ENCODE measurements around the gene INF2. TPM values are rescaled to one million over a fixed set of nuclear protein-coding genes. Genes with fewer than 3 reads are reported as not detected.

Gene INF2
- total and polyA plus RNA-seq, 9 of the 15 experiments (the other 6 are each of a cell fraction or from before 2014, with no cell fraction given), result 0.56 to 31.3 (median 7.8) TPM

DNA sequence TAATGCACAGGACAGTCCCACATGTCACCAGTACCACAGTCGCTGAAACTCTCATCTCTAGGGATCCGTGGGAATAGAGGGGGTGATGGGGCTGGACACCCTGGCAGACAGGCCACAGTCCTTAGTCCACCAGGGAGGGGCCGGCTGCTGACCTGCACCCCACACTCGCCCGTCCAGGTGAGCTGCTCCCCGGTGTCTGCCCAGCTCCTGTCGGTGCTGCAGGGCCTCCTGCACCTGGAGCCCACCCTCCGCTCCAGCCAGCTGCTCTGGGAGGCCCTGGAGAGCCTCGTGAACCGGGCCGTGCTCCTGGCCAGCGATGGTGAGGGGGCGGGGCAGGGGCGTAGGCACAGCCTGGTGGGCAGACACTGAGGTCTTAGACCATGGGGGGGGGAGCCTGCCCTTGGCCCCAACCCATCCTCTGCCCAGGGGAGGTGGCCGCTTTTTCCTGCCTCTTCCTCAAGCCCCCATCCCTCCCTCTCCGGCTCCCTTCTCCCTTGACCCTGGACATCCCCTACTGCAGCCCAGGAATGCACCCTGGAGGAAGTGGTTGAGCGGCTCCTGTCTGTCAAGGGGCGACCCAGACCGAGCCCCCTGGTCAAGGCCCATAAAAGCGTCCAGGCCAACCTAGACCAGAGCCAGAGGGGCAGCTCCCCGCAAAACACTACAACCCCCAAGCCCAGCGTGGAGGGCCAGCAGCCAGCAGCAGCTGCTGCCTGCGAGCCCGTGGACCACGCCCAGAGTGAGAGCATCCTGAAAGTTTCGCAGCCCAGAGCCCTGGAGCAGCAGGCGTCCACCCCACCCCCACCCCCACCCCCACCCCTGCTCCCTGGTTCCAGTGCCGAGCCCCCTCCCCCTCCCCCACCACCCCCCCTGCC, 17.6 kb downstream of the INF2 start:
- Histone ChIP-seq H3K79me2 (ENCODE audit: control insufficient read depth, insufficient read depth, low read length) (no peaks in the 10 kb centered on the region), H3K27me3 (ENCODE audit: control insufficient read depth in 2 of 2, insufficient read depth in 2 of 2, low read length in 2 of 2) (no peaks in the 10 kb centered on the region), H4K20me1 (replicated peaks; ENCODE audit: control insufficient read depth, insufficient read depth, low read length) (no peaks in the 10 kb centered on the region), H3K9ac (ENCODE audit: insufficient read depth in 1 of 2, low read depth in 2 of 2, low read length in 2 of 2) (no peak overlapping the region; a peak in 1 of 4 replicates), H3K4me2 (ENCODE audit: insufficient read depth, low read length) (no peak overlapping the region), H3K9me3 (replicated peaks; ENCODE audit: control insufficient read depth, insufficient read depth, low read depth, low read length) (no peaks in the 10 kb centered on the region), H3K36me3 (ENCODE audit: control insufficient read depth, insufficient read depth, low read length) (peaks cover 22% of the 10 kb centered on the region; the same call in 1 of the 3 replicates), H3K4me3 (no peak overlapping the region), H3K27ac (ENCODE audit: extremely low read depth, low read depth, low read length) (no peak overlapping the region), H2AFZ (ENCODE audit: low read depth, low read length) (no peak overlapping the region), H3K4me1 (replicated peaks in 1 of 2; ENCODE audit: control insufficient read depth in 2 of 2, insufficient read depth in 2 of 2, low read length in 2 of 2) (peaks cover 0 to 38% of the 10 kb centered on the region in 2 experiments; a peak in 2 of 5 replicates), H3K9me1 (ENCODE audit: control insufficient read depth, insufficient read depth, low read length) (no peaks in the 10 kb centered on the region)
- DNase-seq (ENCODE audit: extremely low read depth in 1 of 4, low spot score in 3 of 4), result peak in 1 of 4 experiments; percentile 23
- ChIA-PET POLR2A (interaction anchor here (0.6 kb wide), 1 partner anchor 46 kb away, joined by 3 read pairs; the partner anchor contains the start of gene SIVA1), CTCF (ENCODE audit: low intra/inter-chr PET ratio) (no interaction called here)
- in situ Hi-C loops (cut with MboI), result no loop called here
- BruUV-seq (replicated peaks), result no TSS peak
- WGBS (ENCODE audit: insufficient coverage, low coverage, missing lambda C conversion rate), result 80% methylated on average over 7 of the region's 28 CpGs
- TF ChIP-seq SREBF2 (CRISPR knock-in tag; IDR thresholded peaks at IDR 0.05) (no peak), PCBP1 (IDR thresholded peaks at IDR 0.05; ENCODE audit: low read depth, low read length, poor library complexity, severe bottlenecking) (peak; percentile 40), ZBTB7A (IDR thresholded peaks at IDR 0.05; ENCODE audit: borderline replicate concordance, control insufficient read depth, low read depth, low read length) (peak; percentile 4; the same call in 1 of the 2 replicates), ZFP36 (IDR thresholded peaks at IDR 0.05; ENCODE audit: low read depth, low read length, partially characterized antibody) (peak; percentile 24)
- ATAC-seq, result 0 out of 3 replicates have a peak, but pooled peaks have one; percentile 27
- no peak for FAIRE-seq
- intact Hi-C loops (cut with micrococcal nuclease), result no loop called here

Data from K562 (cell line).